GM23248 (cell line): Measurements from ENCODE around the gene S100A4.

Experiments used
- EZH2 ChIP-seq: fragments of 200-600 bp; sonication (generic); IDR thresholded peaks from 2 replicates; pipeline ENCODE4 v1.6.1; 2018; ENCODE audit warnings: antibody characterized with exemption, mild to moderate bottlenecking; ENCODE audit not compliant: insufficient read depth, poor library complexity, severe bottlenecking
- EZH2phosphoT487 ChIP-seq: fragments of 200-600 bp; sonication (generic); IDR thresholded peaks from 2 replicates; pipeline ENCODE4 v1.6.1; 2018; ENCODE audit warnings: antibody characterized with exemption, moderate library complexity, mild to moderate bottlenecking, low read depth; ENCODE audit not compliant: insufficient read depth

- TF ChIP-seq EZH2 (no peak), EZH2phosphoT487 (no peak)
Observed at GRCh38 chr1:153527683-153528040, 17.9 kb downstream of the S100A4 start.
